ENCODE measurements around the gene CCBE1.

Gene CCBE1

GRCh38 chr18:59454909-59455727 lies 242.1 kb downstream of the CCBE1 start:
- DNase-seq (ENCODE audit: low spot score) = no peak

- no peak for DNase-seq (ENCODE audit: low spot score)
These were observed 243.7 kb downstream of the CCBE1 start for GRCh38 chr18:59453468-59453961.

GRCh38 chr18:59451963-59452362 lies 245.3 kb downstream of the CCBE1 start:
- no peak for DNase-seq (ENCODE audit: low spot score)

GRCh38 chr18:59451073-59451472 lies 246.2 kb downstream of the CCBE1 start:
- no peak for DNase-seq (ENCODE audit: low spot score)

GRCh38 chr18:59448546-59448945 lies 248.7 kb downstream of the CCBE1 start:
- DNase-seq (ENCODE audit: low spot score) = no peak

- DNase-seq (ENCODE audit: low spot score) = no peak
These were observed 251.2 kb downstream of the CCBE1 start for GRCh38 chr18:59446012-59446411.

GRCh38 chr18:59437851-59438569 lies 259.2 kb downstream of the CCBE1 start:
- DNase-seq (ENCODE audit: low spot score) = no peak

- DNase-seq (ENCODE audit: low spot score) = no peak
These were observed 264.2 kb downstream of the CCBE1 start for GRCh38 chr18:59432803-59433597.

- DNase-seq (ENCODE audit: low spot score) = no peak
These were observed 266.1 kb downstream of the CCBE1 start for GRCh38 chr18:59431131-59431530.

GRCh38 chr18:59429608-59430007 lies 267.6 kb downstream of the CCBE1 start:
- no peak for DNase-seq (ENCODE audit: low spot score)

GRCh38 chr18:59428018-59428417 lies 269.2 kb downstream of the CCBE1 start:
- no peak for DNase-seq (ENCODE audit: low spot score)

- DNase-seq (ENCODE audit: low spot score) = no peak
These were observed 270.4 kb downstream of the CCBE1 start for GRCh38 chr18:59426855-59427254.

GRCh38 chr18:59423259-59423658 lies 274.0 kb downstream of the CCBE1 start:
- DNase-seq (ENCODE audit: low spot score) = no peak

- DNase-seq (ENCODE audit: low spot score) = no peak
These were observed 277.0 kb downstream of the CCBE1 start for GRCh38 chr18:59420244-59420643.

GRCh38 chr18:59419386-59419785 lies 277.8 kb downstream of the CCBE1 start:
- DNase-seq (ENCODE audit: low spot score) = no peak

- no peak for DNase-seq (ENCODE audit: low spot score)
These were observed 280.4 kb downstream of the CCBE1 start for GRCh38 chr18:59416818-59417217.

- no peak for DNase-seq (ENCODE audit: low spot score)
These were observed 283.0 kb downstream of the CCBE1 start for GRCh38 chr18:59414111-59414653.

- DNase-seq (ENCODE audit: low spot score) = peak; percentile 37
These were observed 294.7 kb downstream of the CCBE1 start for GRCh38 chr18:59402432-59403090.

- DNase-seq (ENCODE audit: low spot score) = no peak
These were observed 296.8 kb downstream of the CCBE1 start for GRCh38 chr18:59400407-59400806.

GRCh38 chr18:59395226-59396175 lies 301.7 kb downstream of the CCBE1 start:
- no peak for DNase-seq (ENCODE audit: low spot score)
